Germinal center (tissue), 1 donor: Measurements from ENCODE around the gene MRPL41.
A peak's percentile ranks its signal among the peaks of the same experiment; 100 is the strongest.
"Not testable (repeated sequence)": the region's sequence is repeated elsewhere in the genome, so short reads cannot be mapped to it uniquely, and the experiment has no call there.

ENCODE experiments used
- DNase-seq: peaks from one replicate; pipeline ENCODE4 v3.0.0; 2012; ENCODE audit warnings: mixed read lengths, low spot score

The MRPL41 gene

GRCh38 chr9:137553654-137554053, 2.0 kb downstream of the MRPL41 start:
- DNase-seq, result not testable (repeated sequence)

- DNase-seq, result no peak
These were observed 2.7 kb downstream of the MRPL41 start for GRCh38 chr9:137554349-137554748.

- no peak for DNase-seq
These were observed 3.5 kb downstream of the MRPL41 start for GRCh38 chr9:137555179-137555578.

GRCh38 chr9:137556069-137556838, 4.6 kb downstream of the MRPL41 start:
- no peak for DNase-seq

GRCh38 chr9:137558127-137558526, 6.4 kb downstream of the MRPL41 start:
- no peak for DNase-seq

GRCh38 chr9:137564134-137564533, 12.5 kb downstream of the MRPL41 start:
- no peak for DNase-seq

- no peak for DNase-seq
These were observed 13.2 kb downstream of the MRPL41 start for GRCh38 chr9:137564817-137565411.

- not testable (repeated sequence) for DNase-seq
These were observed 16.8 kb downstream of the MRPL41 start for GRCh38 chr9:137568445-137568844.

GRCh38 chr9:137569609-137570203, 18.0 kb downstream of the MRPL41 start:
- DNase-seq, result no peak

- no peak for DNase-seq
These were observed 18.9 kb downstream of the MRPL41 start for GRCh38 chr9:137570566-137570965.

GRCh38 chr9:137574192-137574591, 22.5 kb downstream of the MRPL41 start:
- no peak for DNase-seq

- no peak for DNase-seq
These were observed 23.7 kb downstream of the MRPL41 start for GRCh38 chr9:137575364-137575715.

GRCh38 chr9:137575716-137576411, 24.2 kb downstream of the MRPL41 start:
- DNase-seq, result peak; percentile 65

- DNase-seq, result peak; percentile 94
These were observed 27.0 kb downstream of the MRPL41 start, which contains the start of gene DPH7 for GRCh38 chr9:137578518-137579258. DPH7 (minus strand) TSS chr9:137578925; CDS start chr9:137578777, 148 bp downstream.

- DNase-seq, result no peak
These were observed 27.6 kb downstream of the MRPL41 start for GRCh38 chr9:137579259-137579604.

- no peak for DNase-seq
These were observed 28.7 kb downstream of the MRPL41 start for GRCh38 chr9:137580209-137580953.

GRCh38 chr9:137580954-137581322, 29.3 kb downstream of the MRPL41 start:
- DNase-seq, result no peak

- DNase-seq, result no peak
These were observed 29.9 kb downstream of the MRPL41 start for GRCh38 chr9:137581361-137582285.

GRCh38 chr9:137582286-137582860, 30.7 kb downstream of the MRPL41 start:
- DNase-seq, result no peak

GRCh38 chr9:137583347-137583746, 31.7 kb downstream of the MRPL41 start:
- DNase-seq, result no peak
